ENCODE data around the gene RBP5. TPM values are rescaled to one million over a fixed set of nuclear protein-coding genes. Genes with fewer than 3 reads are reported as not detected.

RBP5 gene
- polyA plus RNA-seq, 1 donor = 54.0 TPM

DNA sequence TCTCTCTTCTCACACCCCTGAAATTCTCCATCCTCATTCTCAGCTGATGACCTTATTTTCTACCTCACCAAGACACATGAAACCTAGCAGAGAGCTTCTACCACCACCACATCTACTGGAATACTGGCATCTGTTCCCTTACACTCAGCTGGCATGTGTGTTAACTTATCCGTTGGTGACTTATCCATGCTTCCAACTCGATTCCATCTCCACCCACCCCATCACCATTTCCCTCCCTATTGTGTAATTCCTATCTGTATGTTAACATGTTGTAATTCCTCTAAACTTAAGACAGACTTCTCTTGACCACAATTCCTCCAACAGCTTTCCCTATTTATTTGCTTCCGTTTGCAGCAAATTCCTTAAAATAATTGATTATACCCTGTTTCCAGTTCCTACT is 52.8 kb downstream of the RBP5 start:
- DNase-seq = no peak

DNA sequence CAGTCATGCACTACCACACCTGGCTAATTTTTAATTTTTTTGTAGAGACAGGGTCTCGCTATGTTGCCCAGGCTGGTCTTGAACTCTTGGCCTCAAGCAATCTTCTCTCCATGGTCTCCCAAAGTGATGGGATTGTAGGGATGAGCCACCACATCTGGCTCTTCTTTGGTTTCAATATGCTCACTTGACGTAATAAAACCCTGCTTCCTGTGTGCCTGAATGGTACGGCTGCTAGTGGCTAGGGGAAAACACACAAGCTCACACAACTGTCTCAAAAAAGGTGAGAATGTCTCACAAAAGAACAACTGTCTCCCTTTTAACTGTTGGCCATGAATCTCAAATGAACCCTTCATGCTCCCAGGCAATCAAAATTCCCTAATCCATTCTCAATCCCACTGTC is 53.2 kb downstream of the RBP5 start:
- DNase-seq = no peak

DNA sequence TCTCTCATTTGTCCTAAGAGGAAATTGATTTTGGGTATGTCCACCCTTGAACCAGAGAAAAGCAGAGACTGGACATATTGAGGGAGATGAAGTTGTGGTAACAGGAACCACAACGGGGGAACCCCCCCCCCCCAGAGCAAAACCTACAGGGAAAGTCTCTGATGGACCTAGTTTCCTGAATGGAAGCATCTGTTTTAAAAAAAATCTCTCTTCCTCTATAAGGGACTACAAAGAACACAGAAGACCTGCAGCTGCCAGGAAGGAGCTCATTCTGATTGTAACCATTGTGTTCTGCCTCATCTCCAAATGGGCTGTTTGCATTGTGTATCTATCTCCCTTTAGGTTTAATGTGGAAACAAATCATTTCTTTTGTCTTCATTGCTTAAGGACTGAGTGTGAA is 54.7 kb downstream of the RBP5 start:
- no peak for DNase-seq

Other genes starting within 250 kb of the RBP5 start
- 20.2 TPM for gene LRRC23, start 224.1 kb downstream of the RBP5 start, polyA plus RNA-seq (ENCODE audit: insufficient read length)
- gene ENO2, start 214.3 kb downstream of the RBP5 start, polyA plus RNA-seq (ENCODE audit: insufficient read length) = 14.8 TPM
- 109 TPM for gene ATN1, start 200.9 kb downstream of the RBP5 start, polyA plus RNA-seq (ENCODE audit: insufficient read length)
- gene RNU7-1, start 185.1 kb downstream of the RBP5 start, polyA plus RNA-seq (ENCODE audit: insufficient read length) = not detected
- gene C12orf57, start 184.9 kb downstream of the RBP5 start, polyA plus RNA-seq (ENCODE audit: insufficient read length) = 118 TPM
- gene PTPN6, start 177.5 kb downstream of the RBP5 start, polyA plus RNA-seq (ENCODE audit: insufficient read length) = 21.9 TPM
- 236 TPM for gene PHB2, start 158.2 kb downstream of the RBP5 start, polyA plus RNA-seq (ENCODE audit: insufficient read length)
- 51.1 TPM for gene EMG1, start 158.0 kb downstream of the RBP5 start, polyA plus RNA-seq (ENCODE audit: insufficient read length)
- gene LPCAT3, start 110.4 kb downstream of the RBP5 start, polyA plus RNA-seq (ENCODE audit: insufficient read length) = 80.7 TPM
- 53.5 TPM for gene C1S, start 68.2 kb downstream of the RBP5 start, polyA plus RNA-seq (ENCODE audit: insufficient read length)
- gene C1R, start 36.4 kb downstream of the RBP5 start, polyA plus RNA-seq (ENCODE audit: insufficient read length) = 40.5 TPM
- 46.0 TPM for gene C1RL, start 19.7 kb downstream of the RBP5 start, polyA plus RNA-seq (ENCODE audit: insufficient read length)
- 128 TPM for gene CLSTN3, start 1.5 kb upstream of the RBP5 start, polyA plus RNA-seq (ENCODE audit: insufficient read length)
- 50.7 TPM for gene PEX5, start 60.8 kb upstream of the RBP5 start, polyA plus RNA-seq (ENCODE audit: insufficient read length)
- gene ACSM4, start 175.2 kb upstream of the RBP5 start, polyA plus RNA-seq (ENCODE audit: insufficient read length) = not detected